Umbilical cord (tissue), 2 donors: ENCODE results near the gene WDTC1. TPM values are rescaled to one million over a fixed set of nuclear protein-coding genes. Genes with fewer than 3 reads are reported as not detected.
"Not testable (repeated sequence)": the region's sequence is repeated elsewhere in the genome, so short reads cannot be mapped to it uniquely, and the experiment has no call there.

Source experiments
- DNase-seq: peaks from one replicate; pipeline ENCODE4 v3.0.0-alpha.2; 2015; ENCODE audit warnings: low spot score
- total RNA-seq: library from RNA; depleted of rRNA; stranded (reverse); fragments of >200 nt; gene quantifications from one replicate; pipeline ENCODE4 v1.2.3, GENCODE V29; 2014; ENCODE audit warnings: low replicate concordance; ENCODE audit not compliant: insufficient read depth

Gene WDTC1
- total RNA-seq, 1 donor from 2014 or later = 12.8 TPM

- DNase-seq = no peak
Measured at GRCh38 chr1:27253596-27253995, 19.2 kb downstream of the WDTC1 start.

- DNase-seq = no peak
Measured at GRCh38 chr1:27255136-27255535, 20.7 kb downstream of the WDTC1 start.

DNA sequence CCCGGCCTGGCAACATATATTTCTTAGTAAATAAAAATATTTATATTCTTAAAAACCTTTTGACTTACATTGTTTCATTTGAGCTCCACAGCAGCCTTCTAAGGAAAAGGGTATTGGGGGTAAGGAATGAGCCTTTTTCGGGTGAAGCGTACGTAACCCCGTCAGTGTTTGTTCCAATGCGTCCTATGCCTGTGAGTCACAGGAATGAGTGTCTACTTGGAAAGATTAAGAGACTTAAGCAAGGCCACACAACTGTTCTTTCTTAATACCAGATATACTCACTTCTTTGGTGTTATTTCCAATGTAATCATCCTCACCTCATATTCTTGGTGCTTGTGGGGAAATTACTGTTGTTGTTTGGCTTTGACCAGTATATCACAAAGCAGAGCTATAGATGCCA lies 22.7 kb downstream of the WDTC1 start:
- DNase-seq = no peak

GRCh38 chr1:27258598-27258997 lies 24.2 kb downstream of the WDTC1 start:
- DNase-seq = no peak

DNA sequence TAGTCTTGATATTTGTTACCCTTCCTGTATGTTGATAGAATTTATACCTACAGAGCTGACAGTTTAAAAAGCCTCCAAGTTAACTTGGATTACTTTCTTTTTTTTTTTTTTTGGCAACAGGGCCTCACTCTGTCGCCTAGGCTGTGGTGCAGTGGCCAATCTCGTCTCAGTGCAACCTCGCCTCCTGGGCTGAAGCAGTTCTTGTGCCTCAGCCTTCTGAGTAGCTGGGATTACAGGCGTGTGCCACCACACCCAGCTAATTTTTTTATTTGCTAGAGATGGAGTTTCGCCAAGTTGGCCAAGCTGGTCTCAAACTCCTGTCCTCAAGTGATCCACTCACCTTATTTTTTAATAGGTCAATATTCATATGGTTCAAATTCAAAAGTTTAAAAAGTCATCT lies 32.7 kb downstream of the WDTC1 start:
- DNase-seq = no peak

DNA sequence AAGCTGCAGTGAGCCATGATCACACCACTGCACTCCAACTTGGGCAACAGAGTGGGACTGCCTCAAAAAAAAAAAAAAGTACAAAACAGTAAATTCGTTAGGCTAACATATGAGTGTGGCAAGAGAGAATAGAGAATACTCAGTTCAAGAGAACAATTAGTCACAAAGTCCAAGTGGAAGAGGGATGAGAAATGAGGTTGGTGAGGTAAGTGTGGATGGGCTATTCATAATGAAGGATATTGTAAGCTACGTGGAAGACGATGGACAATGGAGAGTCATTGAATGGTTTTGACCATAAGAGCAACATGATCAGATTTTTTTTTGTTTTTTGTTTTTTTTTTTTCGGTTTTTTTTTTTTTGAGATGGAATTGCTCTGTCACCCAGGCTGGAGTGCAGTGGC lies 34.8 kb downstream of the WDTC1 start:
- no peak for DNase-seq

GRCh38 chr1:27274204-27274603 lies 39.8 kb downstream of the WDTC1 start:
- DNase-seq = no peak

GRCh38 chr1:27275696-27276095 lies 41.3 kb downstream of the WDTC1 start:
- DNase-seq = no peak

DNA sequence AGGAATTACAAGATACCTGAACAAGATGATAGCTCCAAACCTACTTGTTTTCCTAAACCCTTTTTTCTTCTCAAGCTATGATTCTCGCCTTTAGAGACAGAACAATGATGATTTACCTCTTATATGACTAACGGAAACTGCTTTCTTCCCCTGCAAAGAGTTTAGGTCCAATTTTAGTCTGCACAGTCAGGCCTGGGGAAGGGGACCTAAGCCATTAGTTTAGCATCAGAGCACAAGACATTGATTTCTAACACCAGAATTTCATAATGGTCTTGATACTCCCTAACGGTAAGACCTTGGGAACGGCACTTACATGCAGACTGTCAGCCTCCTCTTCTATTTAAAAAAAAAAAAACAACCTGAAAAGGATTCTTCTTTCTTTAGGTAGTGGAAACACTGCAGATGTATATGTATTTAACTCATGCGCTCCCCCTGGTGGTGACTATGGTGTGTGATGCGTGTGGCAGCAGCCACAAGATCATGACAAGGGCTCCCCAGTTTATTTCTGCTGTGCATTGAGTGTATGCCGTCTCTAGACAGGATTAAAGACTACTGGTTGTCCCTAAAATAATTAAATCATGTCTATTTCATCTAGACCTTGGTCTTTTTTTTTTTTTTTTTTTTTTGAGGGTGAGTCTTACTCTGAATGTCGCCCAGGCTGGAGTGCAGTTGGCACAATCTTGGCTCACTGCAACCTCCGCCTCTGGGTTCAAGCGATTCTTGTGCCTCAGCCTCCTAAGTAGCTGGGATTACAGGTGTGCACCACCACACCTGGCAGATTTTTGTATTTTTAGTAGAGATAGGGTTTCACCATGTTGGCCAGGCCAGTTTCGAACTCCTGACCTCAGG lies 50.2 kb downstream of the WDTC1 start:
- DNase-seq = peak; percentile 85

DNA sequence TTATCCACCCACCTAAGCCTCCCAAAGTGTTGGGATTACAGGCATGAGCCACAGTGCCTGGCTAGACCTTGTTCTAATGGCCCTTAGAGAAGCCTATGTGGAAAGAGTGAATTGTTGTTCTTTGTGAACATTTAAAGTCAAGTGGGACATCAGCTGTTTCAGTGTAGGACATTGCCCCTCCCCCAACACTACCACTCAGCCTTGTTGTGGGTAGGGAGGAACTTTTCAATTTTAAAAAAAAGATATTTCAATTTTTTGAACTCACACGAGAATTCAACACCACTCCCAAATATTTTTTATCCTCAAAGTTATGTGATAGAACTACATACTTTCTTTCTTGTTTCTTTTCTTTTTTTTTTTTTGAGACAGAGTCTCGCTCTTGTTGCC lies 50.8 kb downstream of the WDTC1 start:
- no peak for DNase-seq

- not testable (repeated sequence) for DNase-seq
Measured at GRCh38 chr1:27285821-27286220, 51.4 kb downstream of the WDTC1 start.

- DNase-seq = not testable (repeated sequence)
Measured at GRCh38 chr1:27289125-27289524, 54.7 kb downstream of the WDTC1 start.

DNA sequence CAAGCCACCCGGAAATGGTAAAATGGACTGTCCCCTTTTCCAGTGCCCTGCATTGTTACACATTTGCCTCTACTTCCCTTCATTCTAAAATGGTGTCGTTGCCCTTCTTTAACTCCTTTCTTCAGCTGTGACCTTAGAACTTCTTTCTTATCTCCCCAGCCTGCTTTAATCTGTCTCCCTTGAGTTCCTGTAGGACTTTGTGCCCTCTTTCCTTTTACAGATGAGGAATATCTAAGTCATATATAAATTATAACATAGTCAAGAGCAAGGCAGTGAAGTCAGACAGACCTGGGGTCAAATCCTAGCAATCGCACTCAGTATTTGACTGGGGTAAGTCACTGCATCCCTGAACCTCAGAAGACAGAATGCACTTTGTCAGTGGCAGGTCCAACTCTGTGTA lies 56.1 kb downstream of the WDTC1 start:
- no peak for DNase-seq

DNA sequence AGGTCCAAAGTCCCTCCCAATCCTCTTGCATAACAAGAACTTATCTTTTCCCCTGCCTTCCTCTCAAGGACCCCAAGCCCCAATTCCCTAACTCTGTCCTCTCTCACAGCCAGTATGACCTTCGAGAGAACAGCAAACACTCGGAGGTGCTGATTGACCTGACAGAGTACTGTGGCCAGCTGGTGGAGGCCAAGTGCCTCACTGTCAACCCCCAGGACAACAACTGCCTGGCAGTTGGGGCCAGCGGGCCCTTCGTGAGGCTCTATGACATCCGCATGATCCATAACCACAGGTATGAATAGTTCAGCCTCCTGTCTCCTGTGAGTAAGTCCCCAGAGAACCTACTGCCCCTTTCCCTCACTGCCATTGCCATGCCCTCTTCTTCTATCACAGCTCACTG lies 57.7 kb downstream of the WDTC1 start:
- DNase-seq = no peak

GRCh38 chr1:27293915-27294314 lies 59.5 kb downstream of the WDTC1 start:
- no peak for DNase-seq

DNA sequence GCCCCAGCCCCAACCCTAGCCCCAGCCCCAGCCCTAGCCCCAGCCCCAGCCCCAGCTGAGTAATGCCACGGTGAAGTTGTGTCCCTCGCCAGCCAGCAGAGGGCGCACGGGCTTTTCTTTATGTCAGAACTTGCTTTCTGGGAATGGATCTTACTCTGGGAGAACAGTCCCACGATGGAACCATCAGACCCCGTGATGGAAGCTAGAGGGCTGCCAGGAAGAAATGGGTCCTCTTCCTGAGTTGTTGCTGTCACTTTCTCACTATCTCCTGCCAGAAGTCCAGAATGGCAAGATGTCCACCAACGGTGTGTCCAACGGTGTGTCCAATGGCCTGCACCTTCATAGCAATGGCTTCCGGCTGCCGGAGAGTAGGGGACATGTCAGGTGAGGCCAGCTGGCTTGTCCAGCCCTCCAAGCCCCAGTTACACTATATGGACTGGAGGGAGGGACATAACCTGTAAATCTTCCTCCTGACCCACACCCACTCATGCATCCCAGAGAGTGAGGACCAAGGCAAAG lies 62.4 kb downstream of the WDTC1 start:
- peak; percentile 77 for DNase-seq

GRCh38 chr1:27297903-27298302 lies 63.5 kb downstream of the WDTC1 start:
- no peak for DNase-seq

DNA sequence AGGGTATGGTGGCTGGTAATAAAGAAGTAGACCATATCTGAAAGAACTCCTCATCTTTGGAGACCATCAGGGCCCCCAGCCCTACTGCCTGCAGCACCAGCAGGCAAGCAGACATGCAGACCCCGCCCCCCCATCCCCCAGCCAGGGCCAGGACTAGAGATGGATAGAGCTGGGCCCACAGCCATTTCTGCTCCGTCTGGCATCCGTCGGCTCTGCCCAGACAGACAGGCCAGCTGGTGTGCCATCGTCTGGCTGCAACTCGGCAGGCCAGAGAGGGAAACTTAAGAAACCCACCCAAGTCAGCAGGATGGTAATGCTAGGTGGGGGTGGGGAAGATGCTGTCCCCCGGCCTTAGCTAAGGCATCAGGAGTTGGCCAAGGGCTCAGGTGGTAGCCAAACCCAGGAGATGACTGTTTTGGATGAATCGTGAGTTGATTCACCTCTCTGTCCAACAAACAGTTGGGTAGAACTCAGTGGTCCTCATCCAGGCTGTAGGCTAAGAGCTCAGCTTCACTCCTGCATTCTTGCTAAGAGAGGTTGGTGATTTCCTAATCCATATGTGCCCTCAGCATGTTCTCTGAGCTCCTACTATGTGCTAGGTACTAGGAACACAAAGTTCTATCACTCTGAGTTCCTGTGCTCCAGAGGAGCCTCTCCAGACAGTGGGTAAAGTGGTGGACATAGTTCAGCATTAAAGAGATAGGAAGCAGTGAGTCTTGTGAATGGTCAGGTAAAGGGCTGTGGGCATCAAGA lies 64.4 kb downstream of the WDTC1 start:
- DNase-seq = no peak

DNA sequence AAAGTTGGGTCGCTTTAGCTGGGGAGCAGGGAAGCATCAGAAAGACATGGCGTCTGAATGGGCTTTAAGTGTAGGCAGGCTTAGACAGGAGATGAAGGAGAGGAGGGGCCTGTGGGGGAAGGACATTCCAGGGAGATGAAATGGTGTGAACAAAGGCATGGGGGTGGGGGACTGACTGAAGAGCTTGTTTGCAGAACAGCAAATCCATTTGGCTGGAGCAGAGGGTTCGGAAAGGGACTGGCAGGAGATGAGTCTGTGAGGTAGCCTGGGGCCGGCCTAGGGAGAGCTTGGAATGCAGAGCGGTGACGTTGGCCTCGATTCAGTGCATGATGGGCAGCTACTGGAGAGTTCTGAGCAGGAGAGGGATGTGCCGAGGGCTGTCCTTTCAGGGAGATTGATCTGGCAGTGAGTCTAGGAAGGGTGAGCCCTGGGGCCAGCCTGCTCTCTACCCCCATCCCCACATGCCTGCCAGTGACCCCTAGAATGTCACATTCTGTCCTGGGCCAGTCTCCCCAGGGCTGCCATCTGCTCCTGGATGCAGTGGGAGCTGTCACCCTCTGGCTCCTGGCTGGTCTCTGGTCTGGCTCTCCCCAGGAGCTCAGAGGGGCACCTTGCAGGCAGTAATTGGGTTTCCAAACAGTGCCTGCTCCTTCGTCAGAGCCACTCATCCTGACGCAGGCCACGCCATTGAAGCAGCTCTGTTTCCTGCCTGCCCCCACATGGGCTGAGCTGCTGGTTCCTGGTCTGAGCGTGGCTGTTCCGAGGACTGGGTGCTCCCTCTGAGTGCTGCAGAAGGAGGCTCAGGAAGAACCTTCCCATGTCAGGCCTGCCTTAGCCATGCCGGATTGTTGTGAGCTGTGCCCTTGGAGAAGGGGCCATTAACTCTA lies 65.2 kb downstream of the WDTC1 start:
- DNase-seq = peak; percentile 99

GRCh38 chr1:27300341-27301051 lies 66.1 kb downstream of the WDTC1 start:
- peak; percentile 96 for DNase-seq

DNA sequence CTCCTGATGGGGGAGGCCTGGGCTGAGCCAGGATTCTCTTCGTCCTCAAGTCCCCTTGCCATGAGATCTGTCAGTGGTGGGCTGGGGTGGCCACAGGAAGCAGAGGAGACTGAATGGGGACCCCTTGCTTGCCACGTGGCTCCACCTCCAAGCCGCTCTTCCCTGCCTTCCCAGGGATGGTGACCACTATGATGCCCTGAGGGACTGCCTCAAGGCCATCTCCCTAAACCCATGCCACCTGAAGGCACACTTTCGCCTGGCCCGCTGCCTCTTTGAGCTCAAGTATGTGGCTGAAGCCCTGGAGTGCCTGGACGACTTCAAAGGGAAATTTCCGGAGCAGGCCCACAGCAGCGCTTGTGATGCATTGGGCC lies 66.6 kb downstream of the WDTC1 start:
- no peak for DNase-seq
